Measurements from ENCODE around the gene TXLNA.
"Not testable (repeated sequence)": the region's sequence is repeated elsewhere in the genome, so short reads cannot be mapped to it uniquely, and the experiment has no call there.

Gene TXLNA

GRCh38 chr1:32179443-32180185 lies at the start of gene TXLNA:
TXLNA (plus strand) TSS chr1:32179675; CDS start chr1:32180346, 671 bp downstream.
- peak; percentile 88 for DNase-seq

- not testable (repeated sequence) for DNase-seq
Measured at GRCh38 chr1:32133950-32134280, 45.6 kb upstream of the TXLNA start.

- DNase-seq, result no peak
Measured at GRCh38 chr1:32137111-32137510, 42.4 kb upstream of the TXLNA start.

- DNase-seq, result no peak
Measured at GRCh38 chr1:32138965-32139364, 40.5 kb upstream of the TXLNA start.

- DNase-seq, result no peak
Measured at GRCh38 chr1:32142446-32143301, 36.8 kb upstream of the TXLNA start.

- not testable (repeated sequence) for DNase-seq
Measured at GRCh38 chr1:32143302-32143695, 36.2 kb upstream of the TXLNA start.

GRCh38 chr1:32144033-32144432 lies 35.4 kb upstream of the TXLNA start:
- DNase-seq, result no peak

GRCh38 chr1:32147799-32148198 lies 31.7 kb upstream of the TXLNA start:
- DNase-seq, result not testable (repeated sequence)

- DNase-seq, result no peak
Measured at GRCh38 chr1:32150847-32151246, 28.6 kb upstream of the TXLNA start.

- no peak for DNase-seq
Measured at GRCh38 chr1:32151319-32151787, 28.1 kb upstream of the TXLNA start.

GRCh38 chr1:32159189-32159588 lies 20.3 kb upstream of the TXLNA start:
- DNase-seq, result no peak

- DNase-seq, result no peak
Measured at GRCh38 chr1:32163405-32163804, 16.1 kb upstream of the TXLNA start.

- DNase-seq, result not testable (repeated sequence)
Measured at GRCh38 chr1:32165633-32166032, 13.8 kb upstream of the TXLNA start.

- DNase-seq, result no peak
Measured at GRCh38 chr1:32170991-32171390, 8.5 kb upstream of the TXLNA start.

GRCh38 chr1:32172621-32173245 lies 6.7 kb upstream of the TXLNA start:
- DNase-seq, result no peak

- no peak for DNase-seq
Measured at GRCh38 chr1:32178380-32179192, 889 bp upstream of the TXLNA start.

GRCh38 chr1:32179193-32179442 lies 357 bp upstream of the TXLNA start:
- no peak for DNase-seq

GRCh38 chr1:32180186-32181060 lies 948 bp downstream of the TXLNA start:
- DNase-seq, result peak; percentile 34

GRCh38 chr1:32181065-32181464 lies 1.6 kb downstream of the TXLNA start:
- no peak for DNase-seq

GRCh38 chr1:32181563-32181962 lies 2.1 kb downstream of the TXLNA start:
- DNase-seq, result no peak

GRCh38 chr1:32182060-32182459 lies 2.6 kb downstream of the TXLNA start:
- DNase-seq, result no peak

GRCh38 chr1:32184650-32185049 lies 5.2 kb downstream of the TXLNA start:
- no peak for DNase-seq

Data from CD4-positive, alpha-beta T cell treated with Interleukin-17A for 1 hour (primary cell).